Tibial nerve (tissue), 4 donors: ENCODE data around the gene LRRC10.

Source experiments
- CTCF ChIP-seq, 5 experiments: fragments of 200-600 bp in 3 of 5; fragments of 450-650 bp in 2 of 5; sonication (generic) in 3 of 5; IDR thresholded peaks; one replicate each; pipeline ENCODE4 v1.5.1; 2016 to 2019; ENCODE audit warnings: antibody characterized with exemption in 5 of 5, mild to moderate bottlenecking in 3 of 5, moderate library complexity in 2 of 5
- EP300 ChIP-seq, 2 donors: sonication (generic); formaldehyde crosslinking; IDR thresholded peaks; one replicate each; pipeline ENCODE4 v1.6.1; 2017; ENCODE audit warnings: antibody characterized with exemption in 2 of 2, mild to moderate bottlenecking in 1 of 2
- POLR2A ChIP-seq, 2 donors: fragments of 450-650 bp; IDR thresholded peaks; one replicate each; pipeline ENCODE4 v1.6.1; 2017; ENCODE audit warnings: antibody characterized with exemption in 2 of 2, mild to moderate bottlenecking in 2 of 2, moderate library complexity in 2 of 2

GRCh38 chr12:69641546-69641945 lies 30.8 kb upstream of the LRRC10 start:
- TF ChIP-seq CTCF (IDR thresholded peaks at IDR 0.05) (no peak), POLR2A (IDR thresholded peaks at IDR 0.05) (no peak), EP300 (IDR thresholded peaks at IDR 0.05) (no peak)
